Upper lobe of left lung (tissue), 6 donors: ENCODE data around the gene ETNPPL. TPM values are rescaled to one million over a fixed set of nuclear protein-coding genes. Genes with fewer than 3 reads are reported as not detected.

Source experiments
- ATAC-seq, 2 donors: fragments of 200-7000 bp; cut with Tn5 transposase; one replicate each; pipeline ENCODE4 v1.9.1; 2022; ENCODE audit warnings: mild to moderate bottlenecking in 2 of 2, moderate library complexity in 2 of 2; ENCODE audit not compliant: low FRiP score in 2 of 2
- DNase-seq, 2 donors: peaks; one replicate each; pipeline ENCODE4 v3.0.0-alpha.2; 2019 to 2020
- H3K27ac ChIP-seq, 4 donors: fragments of 200-600 bp; sonication (generic); one replicate each; pipeline ENCODE4 v1.5.1; 2016 to 2019
- H3K27me3 ChIP-seq, 4 donors: fragments of 200-600 bp; sonication (generic); one replicate each; pipeline ENCODE4 v1.5.1; 2017 to 2019
- H3K36me3 ChIP-seq, 4 donors: fragments of 200-600 bp; sonication (generic); one replicate each; pipeline ENCODE4 v1.5.1; 2016 to 2019
- H3K4me1 ChIP-seq, 4 donors: fragments of 200-600 bp; sonication (generic); one replicate each; pipeline ENCODE4 v1.5.1; 2018 to 2019
- H3K4me3 ChIP-seq, 4 donors: fragments of 200-600 bp; sonication (generic); one replicate each; pipeline ENCODE4 v1.5.1; 2017 to 2019; ENCODE audit warnings: mild to moderate bottlenecking in 2 of 4, moderate library complexity in 1 of 4
- H3K9me3 ChIP-seq, 4 donors: fragments of 200-600 bp; sonication (generic); one replicate each; pipeline ENCODE4 v1.5.1; 2018 to 2019
- EP300 ChIP-seq, 4 donors: sonication (generic); formaldehyde crosslinking; IDR thresholded peaks; one replicate each; pipeline ENCODE4 v1.5.1; 2017; ENCODE audit warnings: antibody characterized with exemption in 4 of 4, control low read depth in 2 of 4
- POLR2A ChIP-seq, 4 donors: fragments of 450-650 bp; IDR thresholded peaks; one replicate each; pipeline ENCODE4 v1.5.1; 2016 to 2017; ENCODE audit warnings: antibody characterized with exemption in 4 of 4, mild to moderate bottlenecking in 2 of 4
- POLR2AphosphoS5 ChIP-seq, 2 donors: sonication (generic); formaldehyde crosslinking; IDR thresholded peaks; one replicate each; pipeline ENCODE4 v1.5.1; 2017; ENCODE audit warnings: antibody characterized with exemption in 2 of 2
- WGBS, 2 donors: methylation state at CpG; one replicate each; pipeline ENCODE4 v1.1.5; 2017 to 2018; 5-methylcytosine and 5-hydroxymethylcytosine counted together
- total RNA-seq, 6 donors: library from RNA; depleted of rRNA in 4 of 6; stranded (reverse); fragments of >200 nt in 4 of 6; gene quantifications; one replicate each; pipeline versions ENCODE4 v1.1.0 to v1.2.1, GENCODE V29; 2016 to 2021
- TF ChIP-seq, protein P1 (sequence below), 6 experiments: fragments of 450-650 bp in 4 of 6; fragments of 200-600 bp in 2 of 6; sonication (generic) in 2 of 6; IDR thresholded peaks; one replicate each; pipeline ENCODE4 v1.5.1; 2016 to 2019; ENCODE audit warnings: antibody characterized with exemption in 6 of 6
- donor health status: DM: no; HTN: no; CAD: no; lungs with moderate emphysema.
- donor health status: DM: no; HTN: yes; CAD: no; lungs with severe emphysema.

Gene ETNPPL
- total RNA-seq, 6 donors from 2014 or later: not detected

DNA sequence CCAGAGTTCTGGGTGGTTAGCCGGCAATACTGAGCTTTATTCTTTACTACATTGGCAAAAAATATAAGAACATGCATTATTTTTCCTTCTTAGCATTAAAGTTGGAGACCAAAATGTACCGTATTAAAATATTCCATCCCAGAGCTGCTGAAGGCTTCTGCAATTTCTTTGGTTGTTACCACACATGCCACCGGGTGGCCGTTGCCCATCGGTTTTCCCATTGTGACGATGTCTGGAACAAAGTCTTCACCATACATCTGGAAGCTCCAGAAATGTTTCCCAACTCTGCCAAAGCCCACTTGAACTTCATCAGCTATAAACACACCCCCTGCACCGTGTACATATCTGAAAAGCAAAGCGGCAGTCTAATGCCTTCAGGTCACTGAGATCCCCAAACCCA, 13.7 kb downstream of the ETNPPL start:
- DNase-seq (no peak), ATAC-seq (no peak)
- no peak overlapping the region for H3K4me3 ChIP-seq
- no peaks in the 10 kb centered on the region for H3K4me1 ChIP-seq
- WGBS, 2 donors: 86 to 90% methylated on average over 8 of the region's 8 CpGs
- no peak for TF ChIP-seq POLR2A (IDR thresholded peaks at IDR 0.05)
- TF ChIP-seq, protein P1, sequence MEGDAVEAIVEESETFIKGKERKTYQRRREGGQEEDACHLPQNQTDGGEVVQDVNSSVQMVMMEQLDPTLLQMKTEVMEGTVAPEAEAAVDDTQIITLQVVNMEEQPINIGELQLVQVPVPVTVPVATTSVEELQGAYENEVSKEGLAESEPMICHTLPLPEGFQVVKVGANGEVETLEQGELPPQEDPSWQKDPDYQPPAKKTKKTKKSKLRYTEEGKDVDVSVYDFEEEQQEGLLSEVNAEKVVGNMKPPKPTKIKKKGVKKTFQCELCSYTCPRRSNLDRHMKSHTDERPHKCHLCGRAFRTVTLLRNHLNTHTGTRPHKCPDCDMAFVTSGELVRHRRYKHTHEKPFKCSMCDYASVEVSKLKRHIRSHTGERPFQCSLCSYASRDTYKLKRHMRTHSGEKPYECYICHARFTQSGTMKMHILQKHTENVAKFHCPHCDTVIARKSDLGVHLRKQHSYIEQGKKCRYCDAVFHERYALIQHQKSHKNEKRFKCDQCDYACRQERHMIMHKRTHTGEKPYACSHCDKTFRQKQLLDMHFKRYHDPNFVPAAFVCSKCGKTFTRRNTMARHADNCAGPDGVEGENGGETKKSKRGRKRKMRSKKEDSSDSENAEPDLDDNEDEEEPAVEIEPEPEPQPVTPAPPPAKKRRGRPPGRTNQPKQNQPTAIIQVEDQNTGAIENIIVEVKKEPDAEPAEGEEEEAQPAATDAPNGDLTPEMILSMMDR (IDR thresholded peaks at IDR 0.05): no peak
- TF ChIP-seq EP300 (IDR thresholded peaks at IDR 0.05): no peak
- TF ChIP-seq POLR2AphosphoS5 (IDR thresholded peaks at IDR 0.05): no peak
- H3K27ac ChIP-seq: no peak overlapping the region
- no peaks in the 10 kb centered on the region for H3K9me3 ChIP-seq
- H3K36me3 ChIP-seq: no peaks in the 10 kb centered on the region
- no peaks in the 10 kb centered on the region for H3K27me3 ChIP-seq

DNA sequence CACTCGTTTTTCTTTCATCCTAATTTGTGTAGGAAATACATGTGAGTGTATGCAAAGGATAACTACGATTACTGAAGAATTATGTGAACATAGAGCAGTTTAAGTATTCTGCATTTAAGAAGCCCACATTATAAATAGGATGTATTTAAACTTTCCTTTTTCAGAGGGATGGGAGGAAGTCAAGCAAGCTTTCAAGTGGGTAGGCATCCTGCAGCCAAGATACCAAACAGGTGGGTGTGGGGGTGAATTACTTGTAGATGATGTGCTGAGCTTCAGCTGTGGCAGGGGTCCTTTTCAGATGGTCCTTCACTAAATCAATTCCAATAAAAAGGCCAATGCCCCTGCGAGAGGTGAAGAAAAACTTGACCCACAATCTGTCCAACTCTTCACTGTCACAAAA, 16.3 kb downstream of the ETNPPL start:
- H3K36me3 ChIP-seq: no peaks in the 10 kb centered on the region
- no peak overlapping the region for H3K4me3 ChIP-seq
- H3K9me3 ChIP-seq: no peaks in the 10 kb centered on the region
- WGBS, 2 donors: 78 to 84% methylated on average over 3 of the region's 3 CpGs
- TF ChIP-seq POLR2AphosphoS5 (IDR thresholded peaks at IDR 0.05): no peak
- no peak for TF ChIP-seq EP300 (IDR thresholded peaks at IDR 0.05)
- TF ChIP-seq, protein P1 (IDR thresholded peaks at IDR 0.05): no peak
- no peak for TF ChIP-seq POLR2A (IDR thresholded peaks at IDR 0.05)
- H3K4me1 ChIP-seq: no peaks in the 10 kb centered on the region
- no peak for ATAC-seq
- DNase-seq: no peak
- no peak overlapping the region for H3K27ac ChIP-seq
- no peaks in the 10 kb centered on the region for H3K27me3 ChIP-seq

DNA sequence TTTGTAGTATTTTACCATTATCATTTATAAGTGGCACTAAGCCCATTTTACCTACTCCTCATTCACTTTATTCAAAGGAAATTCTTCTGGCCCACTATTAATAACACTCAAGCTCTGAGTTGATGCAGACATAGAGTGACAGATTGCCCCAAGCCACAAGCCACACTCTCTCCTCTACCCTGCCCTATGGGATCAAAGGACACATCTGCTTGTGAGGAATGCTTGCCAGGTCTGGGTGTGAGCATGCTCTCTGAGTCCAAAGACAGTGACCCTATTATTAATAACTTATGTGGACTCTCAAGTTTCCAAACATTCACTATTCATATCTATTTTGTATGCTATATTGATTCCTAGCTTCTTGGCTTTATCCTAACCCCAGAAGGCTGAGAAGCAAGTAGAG, 18.5 kb downstream of the ETNPPL start:
- TF ChIP-seq POLR2AphosphoS5 (IDR thresholded peaks at IDR 0.05): no peak
- TF ChIP-seq EP300 (IDR thresholded peaks at IDR 0.05): no peak
- H3K27ac ChIP-seq: no peak overlapping the region
- no peaks in the 10 kb centered on the region for H3K4me1 ChIP-seq
- H3K9me3 ChIP-seq: no peaks in the 10 kb centered on the region
- no peaks in the 10 kb centered on the region for H3K36me3 ChIP-seq
- DNase-seq (no peak), ATAC-seq (no peak)
- no peak overlapping the region for H3K4me3 ChIP-seq
- no peaks in the 10 kb centered on the region for H3K27me3 ChIP-seq

DNA sequence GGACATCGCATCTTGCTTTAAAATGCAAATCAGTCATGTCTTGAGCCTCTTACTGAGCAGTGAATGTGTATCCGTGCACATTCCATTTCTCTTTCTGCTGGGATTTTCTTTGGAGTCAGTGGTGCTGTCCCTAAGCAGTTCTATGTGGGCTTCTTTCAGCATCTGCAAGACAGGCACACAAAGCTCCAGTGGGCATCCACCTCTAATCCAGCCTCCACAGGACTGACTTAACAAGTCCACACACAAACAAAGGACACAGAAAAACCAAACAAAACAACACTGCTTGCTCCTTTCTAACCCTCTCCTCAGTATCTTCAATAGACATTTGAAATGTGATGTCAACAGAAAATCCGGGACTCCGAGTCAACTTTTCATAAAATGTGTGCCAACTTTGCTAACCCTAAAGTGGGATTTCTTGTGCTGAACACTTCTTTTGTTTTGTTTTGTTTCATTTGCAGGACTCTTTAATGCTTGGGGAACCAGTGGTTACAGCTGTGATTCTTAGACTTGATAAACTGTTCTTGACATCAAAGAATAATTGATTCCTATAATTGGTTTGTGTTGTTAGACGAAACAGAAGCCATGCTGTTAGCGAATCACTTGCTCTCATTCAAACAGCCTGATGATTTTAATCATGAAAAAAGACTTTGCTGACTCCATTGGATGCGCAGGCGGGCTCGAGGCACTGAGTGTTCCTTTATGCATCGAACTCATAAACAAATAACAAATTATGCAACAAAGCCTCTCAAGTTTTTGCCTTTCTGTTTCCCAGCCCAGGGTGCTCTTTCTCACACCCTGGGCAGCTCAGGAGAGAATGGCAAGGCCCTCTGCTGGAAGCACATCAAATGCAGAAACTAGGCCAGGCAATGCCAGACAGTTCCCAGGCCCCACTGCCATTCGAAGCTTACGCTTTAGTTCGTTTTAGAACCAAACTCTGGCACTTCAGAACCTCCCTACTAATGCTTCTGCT, 20.1 kb downstream of the ETNPPL start:
- ATAC-seq (no peak), DNase-seq (no peak)
- Histone ChIP-seq H3K27me3 (no peaks in the 10 kb centered on the region), H3K4me1 (no peaks in the 10 kb centered on the region), H3K27ac (no peak overlapping the region), H3K4me3 (no peak overlapping the region), H3K36me3 (no peaks in the 10 kb centered on the region), H3K9me3 (no peaks in the 10 kb centered on the region)
- 79% methylated on average over 13 of the region's 13 CpGs for WGBS, 2 donors
- TF ChIP-seq, protein P1 (IDR thresholded peaks at IDR 0.05): no peak
- no peak for TF ChIP-seq EP300 (IDR thresholded peaks at IDR 0.05)
- no peak for TF ChIP-seq POLR2A (IDR thresholded peaks at IDR 0.05)
- no peak for TF ChIP-seq POLR2AphosphoS5 (IDR thresholded peaks at IDR 0.05)

DNA sequence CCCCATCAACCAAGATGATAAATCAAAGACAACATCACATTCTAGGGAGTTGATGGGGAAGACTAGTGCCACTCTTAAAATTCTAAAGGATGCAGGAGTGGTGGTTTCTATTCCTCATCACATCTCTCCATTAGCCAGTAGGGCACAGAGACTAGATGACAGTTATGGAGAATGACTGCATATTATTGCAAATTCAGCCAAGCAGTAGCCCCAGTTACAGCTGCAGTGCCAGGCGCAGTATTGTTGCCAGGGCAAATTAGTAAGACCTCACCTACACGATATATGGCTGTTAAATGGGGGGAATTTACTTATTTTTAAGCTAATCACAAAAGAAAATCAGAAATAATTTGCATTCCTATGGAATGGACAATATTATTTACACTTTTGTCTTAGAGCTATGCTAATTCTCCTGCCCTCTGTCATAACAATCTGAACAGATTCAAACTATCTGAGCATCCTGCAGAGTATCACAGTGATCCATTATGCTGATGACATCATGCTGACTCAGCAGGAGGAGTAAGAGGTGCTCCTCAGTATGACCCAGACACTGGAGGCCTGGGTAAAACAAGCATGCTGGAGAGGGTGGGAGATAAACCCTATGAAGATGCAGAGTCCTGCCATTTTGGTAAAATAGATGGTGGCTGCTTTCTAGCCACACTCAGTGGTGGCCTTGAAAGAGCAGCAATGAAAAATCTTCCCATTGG, 24.7 kb downstream of the ETNPPL start:
- TF ChIP-seq EP300 (IDR thresholded peaks at IDR 0.05) (no peak), POLR2AphosphoS5 (IDR thresholded peaks at IDR 0.05) (no peak), POLR2A (IDR thresholded peaks at IDR 0.05) (no peak)
- TF ChIP-seq, protein P1 (IDR thresholded peaks at IDR 0.05): no peak
- ATAC-seq (no peak), DNase-seq (no peak)
- 89 to 91% methylated on average over 2 of the region's 2 CpGs for WGBS, 2 donors
- no peaks in the 10 kb centered on the region for H3K9me3 ChIP-seq
- no peak overlapping the region for H3K4me3 ChIP-seq
- H3K36me3 ChIP-seq: no peaks in the 10 kb centered on the region
- H3K4me1 ChIP-seq: no peaks in the 10 kb centered on the region
- H3K27me3 ChIP-seq: no peaks in the 10 kb centered on the region
- H3K27ac ChIP-seq: no peak overlapping the region
